Keratinocyte (primary cell): ENCODE results near the gene GAD1.

ENCODE experiments used
- CTCF ChIP-seq, 3 experiments: IDR thresholded peaks in 1 of 3; conservative IDR thresholded peaks in 1 of 3; optimal IDR thresholded peaks in 1 of 3; 2 replicates in 2 of 3; 3 replicates in 1 of 3; pipeline versions ENCODE3 to v1.5.1; 2011; ENCODE audit warnings: low read length in 3 of 3, mild to moderate bottlenecking in 3 of 3, moderate library complexity in 2 of 3, control low read depth in 1 of 3, inconsistent platforms in 1 of 3; ENCODE audit not compliant: insufficient read depth in 2 of 3; ENCODE audit errors: extremely low read depth in 1 of 3
- EZH2 ChIP-seq: IDR thresholded peaks from one replicate; pipeline ENCODE4 v1.6.1; 2012; ENCODE audit warnings: inconsistent platforms, mild to moderate bottlenecking, low read length, moderate library complexity

GRCh38 chr2:170873035-170873692 is 56.5 kb downstream of the GAD1 start:
- TF ChIP-seq CTCF (optimal IDR thresholded peaks at IDR 0.05 in 1 of 3, IDR thresholded peaks at IDR 0.05 in 1 of 3, conservative IDR thresholded peaks at IDR 0.05 in 1 of 3; ENCODE audit: extremely low read depth in 1 of 3, insufficient read depth in 2 of 3, low read length in 3 of 3): peak; percentile 89 to 98 (median 96)
- no peak for TF ChIP-seq EZH2
